AML-193 (cell line): Measurements from ENCODE around the gene SLC11A1.

Experiments
- DNase-seq, 2 experiments: peaks; one replicate each; lab custom pipeline; 2025; lab: John Stamatoyannopoulos, UW

Gene SLC11A1

DNA sequence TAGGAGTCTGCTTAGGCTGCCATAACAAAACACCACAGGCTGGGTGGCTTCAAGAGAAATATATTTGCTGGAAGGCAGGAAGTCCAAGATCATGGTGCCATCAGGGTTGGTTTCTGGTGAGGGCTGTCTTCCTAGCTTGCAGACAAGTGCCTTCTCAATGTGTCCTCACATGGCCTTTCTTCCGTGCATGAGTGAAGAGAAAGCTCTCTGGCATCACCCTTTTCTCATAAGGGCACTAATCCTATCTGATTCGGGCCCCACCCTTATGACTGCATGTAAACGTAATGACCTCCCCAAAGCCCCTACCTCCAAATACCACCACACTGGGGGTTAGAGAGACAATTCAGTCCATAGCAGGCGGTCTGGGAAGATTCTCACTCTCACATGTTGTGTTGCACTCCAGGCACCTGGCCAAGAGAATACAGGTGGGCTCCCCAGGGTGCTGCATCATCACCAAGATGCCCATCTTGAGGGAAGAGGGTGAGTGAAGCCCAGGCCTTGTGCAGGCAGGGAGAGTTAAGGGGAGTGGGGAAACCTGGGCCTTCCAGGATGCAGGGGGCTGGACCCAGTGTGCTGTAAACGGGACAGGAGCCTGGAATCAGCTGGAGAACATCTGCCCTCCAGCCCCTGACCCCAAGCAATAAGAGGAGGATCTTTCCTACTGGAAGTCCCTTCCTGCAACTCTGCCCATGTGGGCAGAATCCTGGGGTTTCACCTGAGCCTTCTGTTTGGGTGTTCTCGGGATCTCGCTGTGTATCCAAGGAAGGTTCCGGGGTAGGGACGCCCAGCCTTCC lies 15.3 kb upstream of the SLC11A1 start:
- DNase-seq, result no peak

DNA sequence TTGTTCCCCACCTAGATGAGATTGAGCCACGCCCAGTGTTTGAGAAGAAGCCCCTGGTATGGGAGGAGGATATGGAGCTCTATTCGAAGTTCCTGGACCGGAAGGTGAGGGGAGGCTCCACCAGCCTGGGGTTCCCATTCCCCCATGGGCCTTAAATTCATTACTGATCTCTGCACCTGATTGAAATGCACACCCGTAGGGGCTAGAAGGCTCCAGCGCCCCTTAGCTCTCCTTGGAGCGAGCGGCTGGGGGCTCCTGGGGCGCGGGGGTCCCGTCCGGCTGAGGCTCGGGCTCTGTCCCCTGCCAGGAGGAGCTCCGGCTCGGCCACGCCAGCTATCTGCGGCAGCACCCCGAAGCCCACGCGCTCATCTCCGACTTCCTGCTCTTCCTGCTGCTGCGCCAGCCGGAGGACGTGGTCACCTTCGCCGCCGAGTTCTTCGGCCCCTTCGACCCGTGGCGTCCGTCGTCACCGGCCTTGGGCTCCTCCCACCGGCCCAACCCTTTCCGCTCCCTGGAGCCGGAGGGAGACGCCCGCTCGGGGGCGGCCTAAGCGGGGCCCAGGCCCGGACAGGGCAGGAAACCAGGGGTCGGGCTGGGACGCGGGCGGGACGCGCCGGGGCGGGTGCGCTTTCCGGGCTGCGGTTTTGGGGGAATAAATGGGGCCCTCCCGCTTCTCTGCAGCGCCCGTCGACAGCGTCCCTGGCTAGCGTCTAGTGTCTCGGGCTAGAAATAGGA lies 14.5 kb upstream of the SLC11A1 start:
- DNase-seq, result peak; percentile 78 to 80

- no peak for DNase-seq
Observed at GRCh38 chr2:218368150-218368528, 13.9 kb upstream of the SLC11A1 start.

GRCh38 chr2:218368621-218369153 lies 13.4 kb upstream of the SLC11A1 start:
- DNase-seq, result no peak

DNA sequence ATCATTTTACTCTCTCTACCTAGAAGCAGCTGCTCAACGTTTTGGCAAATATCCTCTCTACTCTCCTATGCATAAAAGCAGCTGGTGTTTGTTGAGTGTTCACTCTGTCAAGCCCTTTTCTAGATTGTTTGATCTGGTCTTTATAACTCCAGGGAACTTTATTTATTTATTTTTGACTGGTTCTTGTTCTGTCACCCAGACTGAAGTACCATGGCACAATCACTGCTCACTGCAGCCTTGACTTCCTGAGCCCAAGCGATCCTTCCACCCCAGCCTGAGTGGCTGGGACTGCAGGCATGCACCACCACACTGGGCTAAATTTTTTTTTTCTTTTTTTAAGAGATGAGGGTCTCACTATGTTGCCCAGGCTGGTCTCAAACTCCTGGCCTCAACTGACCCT lies 12.7 kb upstream of the SLC11A1 start:
- DNase-seq, result no peak

GRCh38 chr2:218370410-218371063 lies 11.5 kb upstream of the SLC11A1 start:
- DNase-seq, result peak; percentile 97

DNA sequence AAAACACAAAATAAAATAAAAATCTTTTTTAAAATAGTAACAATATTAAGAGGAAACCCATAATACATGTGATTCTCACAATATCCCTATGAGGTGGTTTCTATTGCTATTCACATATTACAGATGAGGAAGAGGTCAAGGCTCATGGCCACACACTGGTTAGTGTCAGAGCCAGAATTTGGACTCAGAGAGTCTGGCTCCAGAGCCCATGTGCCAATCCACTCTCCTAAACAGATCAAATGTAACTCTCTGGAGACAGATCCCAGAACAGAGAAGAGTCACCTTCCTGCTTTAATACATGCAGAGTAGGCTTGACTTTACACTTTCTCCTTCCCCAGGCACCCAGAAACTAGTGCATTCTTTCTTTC lies 10.1 kb upstream of the SLC11A1 start:
- DNase-seq, result no peak

DNA sequence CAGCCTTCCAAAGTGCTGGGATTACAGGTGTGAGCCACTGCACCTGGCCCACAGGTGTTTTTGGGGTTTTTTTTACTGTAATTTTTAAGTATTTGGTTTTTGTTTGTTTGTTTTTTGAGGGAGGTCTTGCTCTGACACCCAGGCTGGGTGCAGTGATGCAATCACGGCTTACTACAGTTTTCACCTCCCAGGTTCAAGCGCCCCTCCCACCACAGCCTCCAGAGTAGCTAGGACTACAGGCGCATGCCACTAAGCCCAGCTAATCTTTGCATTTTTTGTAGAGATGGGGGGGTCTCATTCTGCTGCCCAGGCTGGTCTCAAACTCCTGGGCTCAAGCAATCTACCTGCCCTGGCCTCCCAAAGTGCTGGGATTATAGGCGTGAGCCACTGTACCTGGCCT lies 7.3 kb upstream of the SLC11A1 start:
- DNase-seq, result no peak

DNA sequence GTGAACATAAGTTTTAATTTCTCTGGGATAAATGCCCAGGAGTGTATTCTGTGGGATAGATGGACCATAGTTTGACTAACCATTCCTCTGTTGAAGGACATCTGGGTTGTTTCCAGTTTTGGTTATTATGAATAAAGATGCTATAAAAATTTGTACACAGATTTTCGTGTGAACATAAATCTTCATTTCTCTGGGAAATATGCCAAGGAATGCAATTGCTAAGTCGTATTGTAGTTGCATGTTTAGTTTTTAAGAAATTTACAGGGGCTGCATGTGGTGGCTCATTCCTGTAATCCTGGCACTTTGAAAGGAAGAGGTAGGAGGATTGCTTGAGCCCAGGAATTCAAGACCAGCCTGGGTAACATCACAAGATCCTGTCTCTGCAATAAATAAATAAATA lies 6.9 kb upstream of the SLC11A1 start:
- DNase-seq, result no peak

- no peak for DNase-seq
Observed at GRCh38 chr2:218378053-218378452, 4.0 kb upstream of the SLC11A1 start.

- no peak for DNase-seq
Observed at GRCh38 chr2:218382785-218383184, 712 bp downstream of the SLC11A1 start.

- no peak for DNase-seq
Observed at GRCh38 chr2:218383892-218384519, 1.9 kb downstream of the SLC11A1 start.

DNA sequence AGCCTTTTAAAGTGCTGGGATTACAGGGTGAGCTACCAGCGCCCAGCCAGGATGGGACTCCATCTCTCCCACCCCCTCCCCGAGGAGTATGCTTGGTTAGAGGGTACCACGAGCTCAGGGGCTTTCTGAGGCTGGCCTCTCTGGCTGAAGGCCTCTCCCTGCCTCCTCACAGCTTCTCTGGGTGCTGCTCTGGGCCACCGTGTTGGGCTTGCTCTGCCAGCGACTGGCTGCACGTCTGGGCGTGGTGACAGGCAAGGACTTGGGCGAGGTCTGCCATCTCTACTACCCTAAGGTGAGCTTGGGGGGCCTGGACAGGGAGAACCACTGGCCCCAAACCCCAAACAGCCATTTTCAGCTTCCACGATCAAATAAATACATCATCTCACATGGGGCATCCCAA lies 2.9 kb downstream of the SLC11A1 start:
- no peak for DNase-seq

GRCh38 chr2:218386505-218387368 lies 4.7 kb downstream of the SLC11A1 start:
- no peak for DNase-seq

DNA sequence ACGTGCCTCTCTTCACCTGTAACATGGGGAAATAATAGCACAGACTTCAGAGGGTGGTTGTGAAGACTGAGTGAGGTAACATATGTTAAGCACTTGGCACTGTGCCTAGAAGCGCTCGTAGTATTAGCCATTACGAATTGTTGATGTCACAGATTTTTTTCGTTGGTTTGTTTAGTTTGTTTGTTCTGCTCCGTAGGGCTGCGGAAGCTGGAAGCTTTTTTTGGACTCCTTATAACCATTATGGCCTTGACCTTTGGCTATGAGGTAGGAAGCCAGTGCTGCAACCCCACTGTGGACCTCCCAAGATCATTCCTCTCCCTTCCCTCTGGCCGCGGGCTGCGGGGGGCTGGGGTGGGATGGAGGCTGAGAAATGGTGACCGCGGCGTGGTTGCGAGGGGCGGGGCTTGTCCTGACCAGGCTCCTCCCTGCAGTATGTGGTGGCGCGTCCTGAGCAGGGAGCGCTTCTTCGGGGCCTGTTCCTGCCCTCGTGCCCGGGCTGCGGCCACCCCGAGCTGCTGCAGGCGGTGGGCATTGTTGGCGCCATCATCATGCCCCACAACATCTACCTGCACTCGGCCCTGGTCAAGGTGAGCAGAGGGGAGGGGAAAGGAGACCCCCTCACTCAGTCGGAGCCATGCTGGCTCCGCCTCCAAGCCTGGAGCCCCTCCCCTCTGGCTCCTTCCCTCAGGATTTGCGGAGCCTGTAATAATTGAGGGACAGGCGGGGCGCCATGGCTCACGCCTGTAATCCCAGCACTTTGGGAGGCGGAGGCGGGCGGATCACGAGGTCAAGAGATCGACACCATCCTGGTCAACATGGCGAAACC lies 5.5 kb downstream of the SLC11A1 start:
- no peak for DNase-seq

GRCh38 chr2:218389333-218390150 lies 7.5 kb downstream of the SLC11A1 start:
- DNase-seq, result no peak

DNA sequence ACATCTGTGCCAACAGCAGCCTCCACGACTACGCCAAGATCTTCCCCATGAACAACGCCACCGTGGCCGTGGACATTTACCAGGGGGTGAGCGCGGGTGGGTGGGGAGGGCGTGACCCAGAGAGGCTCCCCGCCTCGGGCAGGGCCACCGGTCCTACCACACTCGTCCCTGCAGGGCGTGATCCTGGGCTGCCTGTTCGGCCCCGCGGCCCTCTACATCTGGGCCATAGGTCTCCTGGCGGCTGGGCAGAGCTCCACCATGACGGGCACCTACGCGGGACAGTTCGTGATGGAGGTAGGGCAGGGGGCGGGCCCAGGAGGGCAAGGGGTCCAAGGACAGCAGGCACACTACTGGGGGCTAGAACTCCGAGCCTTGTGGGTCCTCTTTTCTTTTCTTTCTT lies 9.1 kb downstream of the SLC11A1 start:
- no peak for DNase-seq

GRCh38 chr2:218392459-218392858 lies 10.4 kb downstream of the SLC11A1 start:
- no peak for DNase-seq

DNA sequence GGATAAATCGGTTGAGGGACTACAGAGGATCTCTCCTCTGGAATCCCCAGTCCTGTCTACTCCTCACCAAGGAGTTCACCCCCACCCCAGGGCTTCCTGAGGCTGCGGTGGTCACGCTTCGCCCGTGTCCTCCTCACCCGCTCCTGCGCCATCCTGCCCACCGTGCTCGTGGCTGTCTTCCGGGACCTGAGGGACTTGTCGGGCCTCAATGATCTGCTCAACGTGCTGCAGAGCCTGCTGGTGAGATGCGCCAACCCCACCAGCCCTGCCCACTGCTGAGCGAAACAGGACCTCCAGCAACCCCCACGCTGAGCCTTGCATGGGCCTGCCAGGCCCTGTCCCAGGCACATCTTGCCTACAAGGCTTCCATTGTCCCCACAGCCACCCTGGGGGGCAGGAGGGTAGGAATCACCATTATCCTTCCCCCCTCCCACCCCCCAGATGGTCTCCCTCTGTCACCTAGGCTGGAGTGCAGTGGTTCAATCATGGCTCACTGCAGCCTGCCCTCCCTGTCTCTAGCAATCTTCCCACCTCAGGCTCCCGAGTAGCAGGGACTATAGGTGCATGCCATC lies 10.9 kb downstream of the SLC11A1 start:
- no peak for DNase-seq
